Uterus (tissue), 4 donors: ENCODE measurements around the gene CKB. TPM values are rescaled to one million over a fixed set of nuclear protein-coding genes. Genes with fewer than 3 reads are reported as not detected.

Experiments used
- DNase-seq, 2 donors: peaks; one replicate each; pipeline ENCODE4 v3.0.0-alpha.2; 2019 to 2020
- H3K27ac ChIP-seq, 2 donors: fragments of 200-600 bp; sonication (generic); 1 replicate in 1 of 2; 2 replicates in 1 of 2; pipeline ENCODE4 v1.5.1; 2016 to 2018
- H3K27me3 ChIP-seq, 2 donors: fragments of 200-600 bp; sonication (generic); one replicate each; pipeline ENCODE4 v1.5.1; 2018 to 2019; ENCODE audit warnings: control low read depth in 1 of 2
- H3K36me3 ChIP-seq, 2 donors: fragments of 200-600 bp; sonication (generic); one replicate each; pipeline ENCODE4 v1.5.1; 2019; ENCODE audit warnings: control low read depth in 1 of 2
- H3K4me1 ChIP-seq, 2 donors: fragments of 200-600 bp; sonication (generic); one replicate each; pipeline ENCODE4 v1.5.1; 2018 to 2019; ENCODE audit warnings: control low read depth in 1 of 2
- H3K4me3 ChIP-seq, 2 donors: fragments of 200-600 bp; sonication (generic); 1 replicate in 1 of 2; 2 replicates in 1 of 2; pipeline ENCODE4 v1.5.1; 2018 to 2019; ENCODE audit warnings: mild to moderate bottlenecking in 1 of 2
- H3K9me3 ChIP-seq, 2 donors: fragments of 200-600 bp; sonication (generic); one replicate each; pipeline ENCODE4 v1.5.1; 2019; ENCODE audit warnings: control low read depth in 1 of 2
- POLR2A ChIP-seq, 2 donors: fragments of 450-650 bp; IDR thresholded peaks; one replicate each; pipeline ENCODE4 v1.6.1; 2016; ENCODE audit warnings: antibody characterized with exemption in 2 of 2, mild to moderate bottlenecking in 1 of 2, moderate library complexity in 1 of 2
- intact Hi-C: fragments of 100-400 bp; cut with DNase I; formaldehyde crosslinking; loops from one replicate; pipeline ENCODE4 v1.15.1; 2023; ENCODE audit warnings: low total_unique reads
- total RNA-seq, 4 donors: library from RNA; depleted of rRNA in 3 of 4; stranded (reverse); fragments of >200 nt in 3 of 4; gene quantifications; one replicate each; pipeline versions ENCODE4 v1.1.0 to v1.2.4, GENCODE V29; 2014 to 2023
- TF ChIP-seq, protein P1 (sequence below), 4 experiments: fragments of 200-600 bp in 2 of 4; fragments of 450-650 bp in 2 of 4; sonication (generic) in 2 of 4; IDR thresholded peaks; one replicate each; pipeline ENCODE4 v1.5.1; 2016 to 2019; ENCODE audit warnings: antibody characterized with exemption in 4 of 4, mild to moderate bottlenecking in 2 of 4, moderate library complexity in 1 of 4
- donor health status: DM: yes; HTN: yes; CAD: no.

CKB gene
- total RNA-seq, 4 donors from 2014 or later, result 96.2 to 291 (median 218) TPM

DNA sequence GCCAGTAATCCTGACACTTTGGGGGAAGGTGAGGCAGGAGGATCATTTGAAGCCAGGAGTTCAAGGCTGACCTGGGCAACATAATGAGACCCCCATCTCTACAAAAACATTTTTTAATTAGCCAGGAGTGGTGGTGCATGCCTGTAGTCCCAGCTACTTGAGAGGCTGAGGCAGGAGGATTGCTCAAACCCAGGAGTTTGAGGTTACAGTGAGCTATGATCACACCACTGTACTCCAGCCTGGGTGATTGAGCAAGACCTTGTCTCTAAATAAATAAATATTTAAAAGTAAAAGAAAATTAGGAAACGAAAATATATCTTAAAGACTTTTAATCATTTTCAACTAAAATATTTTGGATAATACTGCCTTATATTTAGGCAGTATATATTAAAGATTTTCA lies 25.9 kb downstream of the CKB start:
- no peaks in the 10 kb centered on the region for H3K4me1 ChIP-seq
- H3K36me3 ChIP-seq, result no peaks in the 10 kb centered on the region
- no peak overlapping the region for H3K27ac ChIP-seq
- H3K4me3 ChIP-seq, result no peak overlapping the region
- no peaks in the 10 kb centered on the region for H3K9me3 ChIP-seq
- TF ChIP-seq, protein P1, sequence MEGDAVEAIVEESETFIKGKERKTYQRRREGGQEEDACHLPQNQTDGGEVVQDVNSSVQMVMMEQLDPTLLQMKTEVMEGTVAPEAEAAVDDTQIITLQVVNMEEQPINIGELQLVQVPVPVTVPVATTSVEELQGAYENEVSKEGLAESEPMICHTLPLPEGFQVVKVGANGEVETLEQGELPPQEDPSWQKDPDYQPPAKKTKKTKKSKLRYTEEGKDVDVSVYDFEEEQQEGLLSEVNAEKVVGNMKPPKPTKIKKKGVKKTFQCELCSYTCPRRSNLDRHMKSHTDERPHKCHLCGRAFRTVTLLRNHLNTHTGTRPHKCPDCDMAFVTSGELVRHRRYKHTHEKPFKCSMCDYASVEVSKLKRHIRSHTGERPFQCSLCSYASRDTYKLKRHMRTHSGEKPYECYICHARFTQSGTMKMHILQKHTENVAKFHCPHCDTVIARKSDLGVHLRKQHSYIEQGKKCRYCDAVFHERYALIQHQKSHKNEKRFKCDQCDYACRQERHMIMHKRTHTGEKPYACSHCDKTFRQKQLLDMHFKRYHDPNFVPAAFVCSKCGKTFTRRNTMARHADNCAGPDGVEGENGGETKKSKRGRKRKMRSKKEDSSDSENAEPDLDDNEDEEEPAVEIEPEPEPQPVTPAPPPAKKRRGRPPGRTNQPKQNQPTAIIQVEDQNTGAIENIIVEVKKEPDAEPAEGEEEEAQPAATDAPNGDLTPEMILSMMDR (IDR thresholded peaks at IDR 0.05), result no peak
- TF ChIP-seq POLR2A (IDR thresholded peaks at IDR 0.05), result no peak
- DNase-seq, result peak; percentile 2 to 8
- H3K27me3 ChIP-seq, result no peaks in the 10 kb centered on the region
- intact Hi-C loops, result no loop called here

DNA sequence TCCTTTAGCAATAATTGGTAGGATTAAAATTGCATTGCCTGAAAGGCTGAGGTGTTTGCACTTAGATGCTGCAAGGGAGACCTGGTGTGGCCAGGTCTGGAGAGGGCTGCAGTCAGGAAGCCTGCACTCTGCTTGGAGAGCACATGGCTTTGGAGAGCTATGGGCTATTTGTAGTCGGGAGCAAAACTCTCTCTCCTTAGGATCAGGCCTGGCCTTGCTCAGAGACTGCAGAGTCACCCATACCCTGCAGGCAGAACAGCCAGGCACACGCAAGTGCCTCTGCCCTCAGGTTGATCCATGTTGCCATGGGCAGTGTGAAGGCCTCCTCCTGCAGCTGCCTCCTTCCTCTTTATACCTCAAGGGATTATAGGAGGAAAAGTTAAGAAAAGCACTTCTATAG lies 26.8 kb downstream of the CKB start:
- no peak for DNase-seq
- no peak for TF ChIP-seq POLR2A (IDR thresholded peaks at IDR 0.05)
- TF ChIP-seq, protein P1 (IDR thresholded peaks at IDR 0.05), result no peak
- Histone ChIP-seq H3K36me3 (no peaks in the 10 kb centered on the region), H3K4me1 (no peaks in the 10 kb centered on the region), H3K27ac (no peak overlapping the region), H3K4me3 (no peak overlapping the region), H3K9me3 (no peaks in the 10 kb centered on the region), H3K27me3 (no peaks in the 10 kb centered on the region)
- intact Hi-C loops, result no loop called here

DNA sequence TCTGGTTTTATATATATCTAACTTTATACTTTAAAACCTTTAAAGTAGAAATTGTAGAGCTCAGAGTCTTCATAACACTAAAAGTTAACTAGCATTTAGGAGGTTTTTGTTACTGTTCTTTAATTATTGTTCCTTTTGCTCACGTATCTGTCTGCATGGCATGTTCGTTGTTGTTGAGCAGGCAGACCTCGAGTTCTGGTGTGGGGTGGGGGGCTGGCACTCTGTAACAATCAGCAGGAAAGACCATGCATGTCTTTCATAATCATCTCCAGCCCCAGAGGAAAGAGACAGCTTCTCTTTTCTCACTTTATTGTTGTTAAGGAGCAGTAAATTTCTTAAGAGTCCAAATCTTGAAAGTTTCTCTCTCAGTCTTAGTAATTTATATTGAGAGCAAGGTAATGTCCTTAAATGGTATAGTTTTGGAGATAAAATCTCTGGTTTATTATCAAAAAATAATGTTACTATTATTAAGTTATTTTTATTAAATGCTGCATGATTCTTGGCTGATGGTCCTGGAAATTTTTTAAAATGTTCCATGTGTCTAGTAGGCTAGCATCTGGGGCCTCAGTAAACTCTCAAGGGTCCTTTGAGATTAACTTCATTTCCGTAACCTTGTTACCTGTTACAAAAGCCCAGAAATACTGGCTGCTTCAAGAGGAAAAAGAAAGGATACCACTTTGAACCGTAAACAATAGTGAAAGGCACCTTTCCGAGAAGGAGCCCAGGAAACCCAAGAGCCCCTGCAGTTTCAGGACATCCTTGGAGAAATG lies 30.3 kb downstream of the CKB start:
- DNase-seq, result no peak
- H3K36me3 ChIP-seq, result no peaks in the 10 kb centered on the region
- no peaks in the 10 kb centered on the region for H3K9me3 ChIP-seq
- H3K27me3 ChIP-seq, result no peaks in the 10 kb centered on the region
- H3K4me1 ChIP-seq, result no peaks in the 10 kb centered on the region
- TF ChIP-seq, protein P1 (IDR thresholded peaks at IDR 0.05), result no peak
- no peak for TF ChIP-seq POLR2A (IDR thresholded peaks at IDR 0.05)
- H3K4me3 ChIP-seq, result no peak overlapping the region
- intact Hi-C loops, result no loop called here
- no peak overlapping the region for H3K27ac ChIP-seq

DNA sequence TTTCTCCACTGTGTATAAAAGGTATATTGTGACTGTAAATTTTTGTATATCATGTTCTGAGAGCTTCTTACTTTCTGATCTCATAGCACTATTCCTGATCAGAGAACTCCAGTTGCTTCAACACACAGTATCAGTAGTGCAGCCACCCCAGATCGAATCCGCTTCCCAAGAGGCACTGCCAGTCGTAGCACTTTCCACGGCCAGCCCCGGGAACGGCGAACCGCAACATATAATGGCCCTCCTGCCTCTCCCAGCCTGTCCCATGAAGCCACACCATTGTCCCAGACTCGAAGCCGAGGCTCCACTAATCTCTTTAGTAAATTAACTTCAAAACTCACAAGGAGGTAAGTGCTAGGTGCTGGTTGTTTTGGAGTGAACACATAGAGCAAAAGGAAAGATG lies 30.9 kb downstream of the CKB start:
- no peaks in the 10 kb centered on the region for H3K36me3 ChIP-seq
- H3K27me3 ChIP-seq, result no peaks in the 10 kb centered on the region
- H3K27ac ChIP-seq, result no peak overlapping the region
- no peaks in the 10 kb centered on the region for H3K4me1 ChIP-seq
- DNase-seq, result no peak
- no peak for TF ChIP-seq POLR2A (IDR thresholded peaks at IDR 0.05)
- TF ChIP-seq, protein P1 (IDR thresholded peaks at IDR 0.05), result no peak
- no peaks in the 10 kb centered on the region for H3K9me3 ChIP-seq
- no peak overlapping the region for H3K4me3 ChIP-seq
- intact Hi-C loops, result no loop called here

DNA sequence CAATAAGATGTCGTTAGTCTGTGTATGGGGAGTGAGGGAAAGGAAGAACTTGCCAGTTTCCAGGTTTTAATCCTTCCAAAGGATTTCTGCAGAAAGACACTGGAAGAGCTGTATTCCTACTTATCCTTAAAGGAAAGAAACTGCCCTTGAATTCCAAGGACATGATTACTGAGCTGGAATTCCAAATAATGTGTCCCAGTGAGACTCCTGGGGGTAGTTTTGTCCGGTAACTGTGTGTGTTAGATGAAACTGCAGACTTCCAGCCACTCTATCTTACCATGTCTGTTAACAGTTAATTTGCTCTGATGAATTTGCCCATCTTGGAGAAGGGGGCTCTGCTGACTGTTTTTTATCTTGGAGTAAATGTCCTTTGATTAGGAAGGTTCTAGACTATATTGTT lies 33.0 kb downstream of the CKB start:
- H3K27me3 ChIP-seq, result no peaks in the 10 kb centered on the region
- no peak for DNase-seq
- no peak overlapping the region for H3K27ac ChIP-seq
- intact Hi-C loops, result no loop called here
- H3K4me3 ChIP-seq, result no peak overlapping the region
- no peak for TF ChIP-seq POLR2A (IDR thresholded peaks at IDR 0.05)
- TF ChIP-seq, protein P1 (IDR thresholded peaks at IDR 0.05), result no peak
- no peaks in the 10 kb centered on the region for H3K4me1 ChIP-seq
- H3K9me3 ChIP-seq, result no peaks in the 10 kb centered on the region
- no peaks in the 10 kb centered on the region for H3K36me3 ChIP-seq
